ENCODE data around the gene VWC2. TPM values are rescaled to one million over a fixed set of nuclear protein-coding genes. Genes with fewer than 3 reads are reported as not detected.

Gene VWC2
- total RNA-seq (2012; rRNA removed) = under 0.01 TPM in 1 of 2 replicates, not detected in the other

DNA sequence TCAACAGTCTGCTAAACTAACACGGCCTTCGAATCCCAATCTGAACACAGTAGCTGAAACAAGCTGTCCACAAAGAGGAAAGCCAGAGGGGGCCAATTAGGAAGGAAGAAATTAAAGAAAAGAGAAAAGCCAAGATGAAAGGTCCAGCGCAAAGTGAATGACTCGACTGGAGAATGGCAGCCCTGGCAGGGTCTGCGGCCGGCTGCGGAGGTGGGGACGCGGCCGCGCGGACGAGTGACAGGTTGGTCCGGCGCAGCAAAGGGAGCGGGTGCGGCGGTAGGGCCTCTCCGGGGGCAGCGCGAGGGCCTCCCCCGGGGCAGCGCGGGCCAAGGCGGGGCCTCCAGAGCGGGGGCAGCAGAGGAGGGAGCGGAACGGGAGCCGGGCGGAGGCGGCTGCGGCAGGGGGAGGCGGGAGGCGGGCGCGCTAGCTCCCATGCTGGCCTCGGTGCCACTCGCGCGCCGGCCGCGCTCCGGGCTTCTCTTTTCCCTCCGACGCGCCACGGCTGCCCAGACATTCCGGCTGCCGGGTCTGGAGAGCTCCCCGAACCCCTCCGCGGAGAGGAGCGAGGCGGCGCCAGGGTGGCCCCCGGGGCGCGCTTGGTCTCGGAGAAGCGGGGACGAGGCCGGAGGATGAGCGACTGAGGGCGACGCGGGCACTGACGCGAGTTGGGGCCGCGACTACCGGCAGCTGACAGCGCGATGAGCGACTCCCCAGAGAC lies at the start of gene VWC2:
TSS of gene VWC2 (plus strand) at position 421 of the 718 bp plus-strand sequence. CDS start 1,798 bp downstream, outside the sequence.
- Histone ChIP-seq H3K9ac (ENCODE audit: low read depth, low read length) (no peak within 1 kb of the TSS), H3K27me3 (ENCODE audit: control insufficient read depth, insufficient read depth, low read length) (peaks cover 16% of the 10 kb centered on the region), H3K4me3 (ENCODE audit: low read length) (no peak within 1 kb of the TSS)

DNA sequence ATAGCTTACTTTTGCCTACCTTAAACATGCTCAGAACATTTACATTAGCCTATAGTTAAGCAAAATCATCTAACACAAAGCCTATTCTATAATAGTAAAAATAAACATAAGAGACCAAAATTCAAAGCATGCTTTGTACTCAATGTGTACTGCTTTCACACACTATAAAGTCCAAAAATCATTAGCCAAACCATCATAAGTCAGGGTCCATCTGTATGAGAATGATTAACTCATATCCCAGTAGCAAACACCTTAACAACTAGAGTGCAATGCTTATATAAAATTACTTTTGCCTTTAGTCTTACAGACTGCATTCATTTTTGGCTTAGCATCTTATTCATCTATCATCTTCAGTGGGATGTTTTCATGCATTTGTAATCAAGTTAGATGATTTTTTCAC lies 49.4 kb upstream of the VWC2 start:
- Histone ChIP-seq H3K9me3 (replicated peaks; ENCODE audit: low read length) (peaks cover 18% of the 10 kb centered on the region), H3K4me2 (ENCODE audit: low read length) (no peak overlapping the region), H3K9ac (ENCODE audit: low read depth, low read length) (no peak overlapping the region), H3K36me3 (ENCODE audit: insufficient read depth, low read length) (no peaks in the 10 kb centered on the region), H3K4me3 (ENCODE audit: low read length) (no peak overlapping the region), H3K27me3 (ENCODE audit: control insufficient read depth, insufficient read depth, low read length) (no peaks in the 10 kb centered on the region), H3K4me1 (ENCODE audit: control insufficient read depth, insufficient read depth, low read length) (no peaks in the 10 kb centered on the region)

More for the DNA sequence above, at the start of gene VWC2:
- H3K4me2 ChIP-seq (ENCODE audit: low read length) = no peak within 1 kb of the TSS
- no peaks in the 10 kb centered on the region for H3K4me1 ChIP-seq (ENCODE audit: control insufficient read depth, insufficient read depth, low read length)
- H3K9me3 ChIP-seq (replicated peaks; ENCODE audit: low read length) = peaks cover 3% of the 10 kb centered on the region
- no peaks in the 10 kb centered on the region for H3K36me3 ChIP-seq (ENCODE audit: insufficient read depth, low read length)

DNA sequence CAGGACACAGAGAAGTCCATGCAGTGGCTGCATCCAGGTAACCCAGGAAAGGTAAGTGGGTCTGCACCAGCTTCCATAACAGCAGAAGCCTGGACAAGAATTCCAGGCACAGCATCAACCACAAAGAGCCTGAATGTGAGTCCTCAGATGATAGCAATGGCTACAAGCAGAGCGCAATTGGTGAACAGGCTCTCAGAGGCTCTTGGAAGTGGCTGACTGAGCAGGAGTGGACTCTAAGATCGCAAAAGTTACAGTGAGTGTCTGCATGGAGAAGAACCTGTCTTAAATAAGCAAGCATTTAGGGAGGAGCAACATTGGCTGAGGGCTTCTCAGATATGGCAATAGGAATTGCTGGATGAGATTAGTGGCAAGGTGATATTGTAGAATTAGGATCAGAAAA lies 41.6 kb upstream of the VWC2 start:
- H3K9ac ChIP-seq (ENCODE audit: low read depth, low read length) = no peak overlapping the region
- no peak overlapping the region for H3K4me2 ChIP-seq (ENCODE audit: low read length)
- H3K36me3 ChIP-seq (ENCODE audit: insufficient read depth, low read length) = no peaks in the 10 kb centered on the region
- H3K4me3 ChIP-seq (ENCODE audit: low read length) = no peak overlapping the region
- no peaks in the 10 kb centered on the region for H3K27me3 ChIP-seq (ENCODE audit: control insufficient read depth, insufficient read depth, low read length)
- H3K4me1 ChIP-seq (ENCODE audit: control insufficient read depth, insufficient read depth, low read length) = no peaks in the 10 kb centered on the region
- H3K9me3 ChIP-seq (replicated peaks; ENCODE audit: low read length) = peaks cover 9% of the 10 kb centered on the region

DNA sequence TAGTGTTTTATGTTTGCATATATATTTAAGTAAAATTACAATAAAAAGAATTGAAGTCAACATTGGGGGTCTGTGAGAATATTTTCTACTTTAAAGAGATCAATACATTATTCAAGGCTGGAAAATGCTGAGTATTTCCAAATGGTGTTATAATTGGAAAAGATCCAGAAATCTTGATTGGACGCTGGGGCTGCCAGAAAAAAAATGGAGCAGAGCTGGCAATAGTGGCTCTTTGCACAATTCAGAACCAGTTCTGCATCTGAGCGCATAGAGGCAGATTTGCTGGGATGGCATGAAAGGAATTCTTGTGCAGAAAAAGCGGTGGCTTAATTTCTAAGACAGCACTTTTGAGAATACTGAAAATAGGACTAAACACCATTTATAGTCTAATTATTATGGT lies 10.8 kb upstream of the VWC2 start:
- Histone ChIP-seq H3K4me1 (ENCODE audit: control insufficient read depth, insufficient read depth, low read length) (no peaks in the 10 kb centered on the region), H3K27me3 (ENCODE audit: control insufficient read depth, insufficient read depth, low read length) (no peaks in the 10 kb centered on the region), H3K4me3 (ENCODE audit: low read length) (no peak overlapping the region), H3K9ac (ENCODE audit: low read depth, low read length) (no peak overlapping the region), H3K9me3 (replicated peaks; ENCODE audit: low read length) (peaks cover 10% of the 10 kb centered on the region), H3K36me3 (ENCODE audit: insufficient read depth, low read length) (no peaks in the 10 kb centered on the region), H3K4me2 (ENCODE audit: low read length) (no peak overlapping the region)

DNA sequence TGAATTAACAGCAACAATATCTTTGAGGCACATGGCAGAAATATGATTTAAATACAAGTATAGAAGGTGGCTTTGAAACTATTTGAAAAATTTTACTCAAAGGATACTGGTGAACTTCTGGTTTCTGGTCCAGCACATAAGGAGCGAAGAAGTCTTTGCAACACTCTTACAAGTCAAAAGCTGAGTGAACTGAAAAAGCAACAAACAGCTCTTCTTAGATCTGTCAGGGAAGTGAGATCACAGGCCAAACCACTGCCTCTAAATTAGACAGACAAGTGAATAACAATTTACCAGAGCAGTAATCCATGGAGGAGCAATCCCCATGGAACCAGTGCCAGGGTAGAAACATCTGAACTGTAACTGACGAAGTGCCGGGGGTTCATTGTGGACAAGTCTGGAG lies 9.6 kb upstream of the VWC2 start:
- Histone ChIP-seq H3K36me3 (ENCODE audit: insufficient read depth, low read length) (no peaks in the 10 kb centered on the region), H3K4me1 (ENCODE audit: control insufficient read depth, insufficient read depth, low read length) (no peaks in the 10 kb centered on the region), H3K27me3 (ENCODE audit: control insufficient read depth, insufficient read depth, low read length) (no peaks in the 10 kb centered on the region), H3K9me3 (replicated peaks; ENCODE audit: low read length) (peaks cover 10% of the 10 kb centered on the region), H3K9ac (ENCODE audit: low read depth, low read length) (no peak overlapping the region), H3K4me3 (ENCODE audit: low read length) (no peak overlapping the region), H3K4me2 (ENCODE audit: low read length) (no peak overlapping the region)

DNA sequence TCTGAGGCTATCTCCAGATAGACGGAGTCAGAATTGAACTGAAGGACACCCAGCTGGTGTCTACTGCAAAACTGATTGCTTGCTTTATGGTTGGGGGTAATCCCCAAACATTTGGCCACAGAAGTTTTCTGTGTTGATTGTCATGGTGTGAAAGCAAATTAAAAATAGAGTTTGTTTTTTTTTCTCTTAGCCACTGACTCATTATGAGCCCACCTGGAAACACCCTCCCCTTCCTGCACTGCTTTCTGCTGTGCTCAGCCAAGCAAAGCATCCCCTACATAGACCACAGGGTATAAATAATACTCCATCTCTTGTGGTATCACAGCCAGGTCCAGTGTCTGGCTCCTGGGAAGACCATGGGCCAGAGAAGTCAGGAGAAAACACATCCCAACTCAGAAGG lies 6.5 kb upstream of the VWC2 start:
- Histone ChIP-seq H3K27me3 (ENCODE audit: control insufficient read depth, insufficient read depth, low read length) (no peaks in the 10 kb centered on the region), H3K4me3 (ENCODE audit: low read length) (no peak overlapping the region)

DNA sequence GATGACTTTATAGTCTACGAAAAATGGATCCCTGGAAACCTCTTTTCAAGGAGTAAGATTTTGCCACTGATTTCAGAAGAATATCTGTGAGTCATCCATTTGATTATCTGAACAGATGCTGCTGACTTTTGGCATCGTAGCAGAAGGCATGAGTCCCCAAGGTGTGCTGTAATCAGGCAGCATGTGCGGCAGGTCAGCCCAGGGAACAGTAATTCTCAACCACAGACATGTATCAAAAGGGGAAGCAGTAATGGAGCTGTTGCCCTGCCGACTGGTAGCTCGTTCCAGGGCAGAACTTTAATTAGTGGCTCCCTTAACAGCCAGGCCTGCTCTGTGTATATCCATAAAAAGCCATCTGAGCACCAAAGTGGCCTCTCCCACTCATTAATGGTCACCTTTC lies 5.7 kb upstream of the VWC2 start:
- Histone ChIP-seq H3K4me3 (ENCODE audit: low read length) (no peak overlapping the region), H3K36me3 (ENCODE audit: insufficient read depth, low read length) (no peaks in the 10 kb centered on the region), H3K9me3 (replicated peaks; ENCODE audit: low read length) (peaks cover 10% of the 10 kb centered on the region), H3K4me1 (ENCODE audit: control insufficient read depth, insufficient read depth, low read length) (no peaks in the 10 kb centered on the region), H3K4me2 (ENCODE audit: low read length) (no peak overlapping the region), H3K9ac (ENCODE audit: low read depth, low read length) (no peak overlapping the region), H3K27me3 (ENCODE audit: control insufficient read depth, insufficient read depth, low read length) (no peaks in the 10 kb centered on the region)

More for the DNA sequence above, 6.5 kb upstream of the VWC2 start:
- H3K9ac ChIP-seq (ENCODE audit: low read depth, low read length) = no peak overlapping the region
- no peak overlapping the region for H3K4me2 ChIP-seq (ENCODE audit: low read length)
- no peaks in the 10 kb centered on the region for H3K4me1 ChIP-seq (ENCODE audit: control insufficient read depth, insufficient read depth, low read length)
- H3K9me3 ChIP-seq (replicated peaks; ENCODE audit: low read length) = peaks cover 10% of the 10 kb centered on the region
- H3K36me3 ChIP-seq (ENCODE audit: insufficient read depth, low read length) = no peaks in the 10 kb centered on the region

DNA sequence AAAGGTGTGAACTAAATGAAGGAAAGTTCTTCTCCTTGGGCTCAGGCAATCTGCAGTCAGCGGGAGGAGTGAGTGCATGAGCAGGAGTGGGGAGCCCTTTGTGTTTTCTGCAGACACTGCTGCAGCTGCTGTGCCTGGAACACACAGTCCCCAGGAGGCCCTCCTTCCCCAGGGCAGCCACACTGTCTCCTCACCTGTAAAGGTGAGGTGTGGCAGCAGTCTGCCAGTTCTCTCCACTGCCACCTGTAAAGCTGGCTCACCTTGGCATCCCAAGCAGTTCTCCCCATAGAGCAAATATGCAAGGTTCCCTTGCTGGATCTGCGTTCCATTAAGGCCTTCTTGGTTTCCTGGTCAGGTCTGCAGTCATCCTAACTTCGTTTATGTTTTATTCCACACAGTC lies 5.2 kb upstream of the VWC2 start:
- no peak overlapping the region for H3K4me3 ChIP-seq (ENCODE audit: low read length)
- no peaks in the 10 kb centered on the region for H3K36me3 ChIP-seq (ENCODE audit: insufficient read depth, low read length)
- H3K4me1 ChIP-seq (ENCODE audit: control insufficient read depth, insufficient read depth, low read length) = no peaks in the 10 kb centered on the region
- no peak overlapping the region for H3K9ac ChIP-seq (ENCODE audit: low read depth, low read length)
- H3K4me2 ChIP-seq (ENCODE audit: low read length) = no peak overlapping the region
- no peaks in the 10 kb centered on the region for H3K27me3 ChIP-seq (ENCODE audit: control insufficient read depth, insufficient read depth, low read length)
- H3K9me3 ChIP-seq (replicated peaks; ENCODE audit: low read length) = peaks cover 10% of the 10 kb centered on the region

DNA sequence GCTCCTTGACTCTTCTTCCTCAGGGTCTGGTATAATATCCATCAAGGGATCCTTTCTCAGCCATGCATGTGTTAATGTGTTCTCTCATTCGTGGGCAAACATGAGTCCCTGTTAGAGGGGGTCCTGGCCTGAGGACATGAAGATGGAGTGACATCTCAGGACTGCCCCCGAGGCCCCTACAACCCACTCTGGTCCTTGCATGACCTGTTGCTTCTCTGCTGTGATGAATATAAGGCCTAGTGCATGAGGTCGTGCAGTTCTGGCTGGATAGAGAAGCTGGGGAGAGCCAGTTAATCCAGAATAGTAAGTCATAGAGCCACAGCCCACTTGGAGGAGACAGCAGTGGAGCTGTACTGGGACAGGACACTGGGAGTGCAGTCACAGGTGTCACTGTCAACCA lies 4.6 kb upstream of the VWC2 start:
- Histone ChIP-seq H3K4me2 (ENCODE audit: low read length) (no peak overlapping the region), H3K9ac (ENCODE audit: low read depth, low read length) (no peak overlapping the region), H3K4me3 (ENCODE audit: low read length) (no peak overlapping the region)

DNA sequence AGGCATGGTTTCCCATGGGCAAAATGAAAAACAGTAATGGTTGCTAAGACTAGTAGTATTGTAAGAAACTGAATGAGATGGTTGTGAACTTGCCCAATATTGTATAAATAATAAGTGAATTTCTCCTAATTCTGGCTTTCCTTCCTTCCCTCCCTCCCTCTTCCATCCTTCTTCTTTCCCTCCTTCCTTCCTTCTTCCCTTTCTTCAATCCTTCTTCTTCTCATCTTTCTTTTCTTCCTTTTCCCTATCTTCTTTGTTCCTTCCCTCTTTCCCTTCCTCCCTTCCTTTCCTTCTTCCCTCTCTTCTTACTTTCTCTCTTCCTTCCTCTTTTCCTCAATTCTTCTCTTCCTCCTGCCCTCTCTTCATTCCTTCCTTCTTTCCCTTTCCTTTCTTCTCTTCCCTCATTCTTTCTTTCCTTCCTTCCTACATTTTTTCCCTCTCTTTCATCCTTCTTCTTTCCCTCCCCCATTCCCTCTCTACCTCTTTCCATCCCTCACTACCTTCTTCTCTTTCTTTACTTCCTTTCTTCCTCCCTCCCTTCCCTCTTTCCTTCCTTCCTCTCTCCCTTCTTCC lies 4.1 kb upstream of the VWC2 start:
- peaks cover 5% of the 10 kb centered on the region for H3K27me3 ChIP-seq (ENCODE audit: control insufficient read depth, insufficient read depth, low read length)

More for the DNA sequence above, 4.6 kb upstream of the VWC2 start:
- H3K4me1 ChIP-seq (ENCODE audit: control insufficient read depth, insufficient read depth, low read length) = no peaks in the 10 kb centered on the region
- no peaks in the 10 kb centered on the region for H3K27me3 ChIP-seq (ENCODE audit: control insufficient read depth, insufficient read depth, low read length)
- peaks cover 10% of the 10 kb centered on the region for H3K9me3 ChIP-seq (replicated peaks; ENCODE audit: low read length)
- H3K36me3 ChIP-seq (ENCODE audit: insufficient read depth, low read length) = no peaks in the 10 kb centered on the region

DNA sequence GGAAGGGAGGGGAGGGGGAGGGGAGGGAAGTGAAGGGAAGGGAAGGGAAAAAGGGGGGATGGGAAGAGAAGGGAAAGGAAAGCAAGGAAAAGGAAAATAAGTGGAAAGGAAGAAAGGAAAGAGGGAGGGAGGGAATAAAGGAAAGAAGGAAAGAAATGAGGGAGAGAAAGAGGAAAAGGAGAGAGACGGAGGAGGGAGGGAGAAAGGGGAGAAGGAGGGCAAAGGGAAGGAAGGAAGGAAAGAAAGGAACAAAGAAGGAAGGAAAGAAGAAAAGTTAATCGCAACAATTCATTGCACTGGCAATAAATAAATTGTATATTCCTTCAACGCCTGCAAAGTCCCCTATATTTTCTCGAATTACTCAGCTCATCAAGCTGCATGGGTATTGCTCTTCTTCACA lies 2.6 kb upstream of the VWC2 start:
- no peaks in the 10 kb centered on the region for H3K4me1 ChIP-seq (ENCODE audit: control insufficient read depth, insufficient read depth, low read length)
- peaks cover 13% of the 10 kb centered on the region for H3K27me3 ChIP-seq (ENCODE audit: control insufficient read depth, insufficient read depth, low read length)
- H3K36me3 ChIP-seq (ENCODE audit: insufficient read depth, low read length) = no peaks in the 10 kb centered on the region
- no peak overlapping the region for H3K4me2 ChIP-seq (ENCODE audit: low read length)
- no peak overlapping the region for H3K4me3 ChIP-seq (ENCODE audit: low read length)
- H3K9ac ChIP-seq (ENCODE audit: low read depth, low read length) = no peak overlapping the region
- H3K9me3 ChIP-seq (replicated peaks; ENCODE audit: low read length) = peaks cover 6% of the 10 kb centered on the region

More for the DNA sequence above, 4.1 kb upstream of the VWC2 start:
- H3K4me3 ChIP-seq (ENCODE audit: low read length) = no peak overlapping the region
- no peak overlapping the region for H3K9ac ChIP-seq (ENCODE audit: low read depth, low read length)
- peaks cover 10% of the 10 kb centered on the region for H3K9me3 ChIP-seq (replicated peaks; ENCODE audit: low read length)
- no peaks in the 10 kb centered on the region for H3K4me1 ChIP-seq (ENCODE audit: control insufficient read depth, insufficient read depth, low read length)
- no peaks in the 10 kb centered on the region for H3K36me3 ChIP-seq (ENCODE audit: insufficient read depth, low read length)
- no peak overlapping the region for H3K4me2 ChIP-seq (ENCODE audit: low read length)

Measured in skeletal muscle satellite cell (primary cell).